Immature natural killer cell (primary cell): ENCODE measurements around the gene G2E3. TPM values are rescaled to one million over a fixed set of nuclear protein-coding genes. Genes with fewer than 3 reads are reported as not detected.
"Not testable (repeated sequence)": the region's sequence is repeated elsewhere in the genome, so short reads cannot be mapped to it uniquely, and the experiment has no call there.

Experiments
- DNase-seq, 3 donors: peaks; one replicate each; pipeline ENCODE4 v3.0.0; 2022; ENCODE audit warnings: mixed read lengths in 1 of 3
- H3K27ac Mint-ChIP-seq, 6 donors: one replicate each; pipeline ENCODE4 v1.8.0; 2020; ENCODE audit warnings: mixed read lengths in 6 of 6, mild to moderate bottlenecking in 5 of 6, inconsistent platforms in 4 of 6, moderate library complexity in 3 of 6
- H3K27me3 Mint-ChIP-seq, 3 donors: one replicate each; pipeline ENCODE4 v1.8.0; 2020 to 2021; ENCODE audit warnings: low read depth in 3 of 3, mild to moderate bottlenecking in 3 of 3, mixed read lengths in 3 of 3, moderate library complexity in 3 of 3, inconsistent platforms in 1 of 3
- H3K36me3 Mint-ChIP-seq, 3 donors: one replicate each; pipeline ENCODE4 v1.8.0; 2020; ENCODE audit warnings: mixed read lengths in 3 of 3, inconsistent platforms in 2 of 3, mild to moderate bottlenecking in 2 of 3
- H3K4me1 Mint-ChIP-seq, 2 donors: one replicate each; pipeline ENCODE4 v1.8.0; 2020; ENCODE audit warnings: inconsistent platforms in 2 of 2, mild to moderate bottlenecking in 2 of 2, mixed read lengths in 2 of 2, moderate library complexity in 1 of 2
- H3K4me3 Mint-ChIP-seq, 5 donors: one replicate each; pipeline ENCODE4 v1.8.0; 2020; ENCODE audit warnings: mild to moderate bottlenecking in 5 of 5, mixed read lengths in 5 of 5, inconsistent platforms in 3 of 5, moderate library complexity in 3 of 5
- H3K9me3 Mint-ChIP-seq, 6 donors: one replicate each; pipeline ENCODE4 v1.8.0; 2020; ENCODE audit warnings: mild to moderate bottlenecking in 6 of 6, mixed read lengths in 6 of 6, inconsistent platforms in 4 of 6, moderate library complexity in 3 of 6
- polyA plus RNA-seq, 3 donors: library from polyadenylated mRNA; unstranded; fragments of 300-500 nt; fragmentation: Illumina TruSeq; gene quantifications; one replicate each; pipeline ENCODE4 v1.2.3, GENCODE V29; 2021

G2E3 gene
- polyA plus RNA-seq, 3 donors from 2014 or later: 8.2 to 18.2 (median 12.8) TPM

- Mint-ChIP-seq H3K9me3 (no peaks in the 10 kb centered on the region), H3K27me3 (peaks cover 0 to 1% (median 0%) of the 10 kb centered on the region in 3 donors), H3K4me3 (no peak overlapping the region), H3K27ac (no peak overlapping the region), H3K4me1 (no peaks in the 10 kb centered on the region), H3K36me3 (peaks cover 14 to 18% (median 18%) of the 10 kb centered on the region in 3 donors)
- no peak for DNase-seq
Observed at GRCh38 chr14:30597504-30597903, 38.5 kb downstream of the G2E3 start.

GRCh38 chr14:30600922-30601918 lies 42.3 kb downstream of the G2E3 start:
- Mint-ChIP-seq H3K27me3 (peaks cover 0 to 1% (median 0%) of the 10 kb centered on the region in 3 donors), H3K4me3 (no peak overlapping the region), H3K36me3 (peaks cover 20 to 38% (median 21%) of the 10 kb centered on the region in 3 donors), H3K4me1 (no peaks in the 10 kb centered on the region), H3K27ac (peak overlapping the region in 1 of 6 donors; percentile 5), H3K9me3 (no peaks in the 10 kb centered on the region)
- DNase-seq: no peak

GRCh38 chr14:30603402-30603801 lies 44.4 kb downstream of the G2E3 start:
- no peak for DNase-seq
- Mint-ChIP-seq H3K27me3 (peaks cover 0 to 2% (median 1%) of the 10 kb centered on the region in 3 donors), H3K36me3 (peaks cover 18 to 41% (median 24%) of the 10 kb centered on the region in 3 donors), H3K27ac (no peak overlapping the region), H3K4me1 (no peaks in the 10 kb centered on the region), H3K4me3 (no peak overlapping the region), H3K9me3 (no peaks in the 10 kb centered on the region)

- H3K27me3 Mint-ChIP-seq, DNase-seq, H3K27ac Mint-ChIP-seq, H3K4me1 Mint-ChIP-seq, H3K9me3 Mint-ChIP-seq, H3K4me3 Mint-ChIP-seq: not testable (repeated sequence)
- H3K36me3 Mint-ChIP-seq: peaks cover 17 to 39% (median 23%) of the 10 kb centered on the region in 3 donors
Observed at GRCh38 chr14:30604696-30605095, 45.7 kb downstream of the G2E3 start.

DNA sequence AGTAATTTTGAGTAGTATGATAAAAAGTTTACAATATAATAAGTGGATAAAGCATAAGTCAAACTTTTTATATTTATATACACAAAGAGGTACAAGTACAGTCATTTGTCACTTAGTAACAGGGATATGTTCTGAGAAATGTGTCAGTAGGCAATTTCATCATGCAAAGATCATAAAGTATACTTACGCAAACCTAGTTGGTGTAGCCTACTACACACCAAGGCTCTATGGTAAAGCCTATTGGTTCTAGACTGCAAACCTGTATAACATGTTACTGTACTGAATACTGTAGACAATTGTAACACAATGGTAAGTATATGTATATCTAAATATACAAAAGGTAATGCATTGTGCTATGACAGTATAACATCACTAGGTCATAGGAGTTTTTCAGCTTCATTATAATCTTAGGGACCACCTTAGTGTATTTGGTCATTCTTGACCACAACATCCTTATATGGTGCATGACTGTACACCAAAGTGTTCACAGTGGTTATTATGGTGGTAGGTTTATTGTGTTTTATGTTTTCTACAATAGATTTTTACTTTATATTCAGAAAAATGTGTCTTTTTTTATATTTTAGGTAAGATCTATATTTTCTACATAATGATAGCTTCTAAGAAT lies 48.3 kb downstream of the G2E3 start:
- Mint-ChIP-seq H3K4me1 (no peaks in the 10 kb centered on the region), H3K27ac (no peak overlapping the region), H3K36me3 (peaks cover 6 to 26% (median 14%) of the 10 kb centered on the region in 3 donors), H3K27me3 (peaks cover 0 to 2% (median 0%) of the 10 kb centered on the region in 3 donors), H3K9me3 (no peaks in the 10 kb centered on the region), H3K4me3 (no peak overlapping the region)
- no peak for DNase-seq

DNA sequence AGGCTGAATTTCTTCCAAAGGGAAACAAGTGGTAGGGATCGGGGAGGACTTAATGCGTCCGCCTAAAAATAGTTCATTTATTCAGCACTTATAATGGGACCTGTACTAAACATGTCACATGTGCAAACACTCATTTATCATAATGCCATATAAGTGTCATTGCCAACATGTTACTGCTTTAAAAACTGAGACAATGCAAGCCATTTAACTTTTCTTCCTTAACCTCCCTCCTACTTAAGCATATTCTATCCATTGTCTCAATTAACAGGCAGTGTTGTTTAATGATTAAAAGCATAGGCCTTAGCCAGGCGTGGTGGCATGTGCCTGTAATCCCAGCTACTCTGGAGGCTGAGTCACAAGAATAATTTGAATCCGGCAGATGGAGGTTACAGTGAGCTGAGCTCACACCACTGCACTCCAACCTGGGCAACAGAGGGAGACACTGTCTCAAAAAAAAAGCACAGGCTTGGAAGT lies 49.6 kb downstream of the G2E3 start:
- peaks cover 10 to 23% (median 14%) of the 10 kb centered on the region in 3 donors for H3K36me3 Mint-ChIP-seq
- H3K4me3 Mint-ChIP-seq: no peak overlapping the region
- H3K9me3 Mint-ChIP-seq: no peaks in the 10 kb centered on the region
- H3K27ac Mint-ChIP-seq: peak overlapping the region in 3 of 6 donors; percentile 9 to 79 (median 43)
- H3K27me3 Mint-ChIP-seq: peaks cover 0 to 2% (median 0%) of the 10 kb centered on the region in 3 donors
- H3K4me1 Mint-ChIP-seq: no peaks in the 10 kb centered on the region
- DNase-seq: no peak

- Mint-ChIP-seq H3K4me3 (no peak overlapping the region), H3K4me1 (no peaks in the 10 kb centered on the region), H3K27ac (peak overlapping the region in 1 of 6 donors; percentile 27), H3K9me3 (no peaks in the 10 kb centered on the region), H3K36me3 (peaks cover 7 to 15% (median 12%) of the 10 kb centered on the region in 3 donors), H3K27me3 (peaks cover 0 to 2% (median 0%) of the 10 kb centered on the region in 3 donors)
- peak in 1 of 3 donors; percentile 8 for DNase-seq
Observed at GRCh38 chr14:30610787-30611343, 51.9 kb downstream of the G2E3 start.

DNA sequence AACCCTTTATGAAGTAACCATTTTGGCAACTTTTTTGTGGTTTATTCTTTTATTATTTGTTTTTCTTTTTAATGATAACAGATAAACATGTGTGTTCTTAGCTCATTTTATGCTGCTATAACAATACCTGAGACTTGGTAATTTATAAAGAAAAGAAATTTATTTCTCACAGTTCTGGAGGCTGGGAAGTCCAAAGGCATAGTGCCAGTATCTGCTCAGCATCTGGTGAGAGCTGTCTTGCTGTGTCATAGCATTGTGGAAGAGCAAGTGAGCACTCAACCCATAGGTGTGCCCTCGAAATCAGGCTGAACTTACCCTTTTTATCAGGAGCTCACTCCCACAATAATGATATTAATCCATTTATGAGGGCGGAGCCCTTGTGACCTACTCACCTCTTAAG lies 55.2 kb downstream of the G2E3 start:
- H3K4me3 Mint-ChIP-seq: no peak overlapping the region
- no peaks in the 10 kb centered on the region for H3K4me1 Mint-ChIP-seq
- H3K36me3 Mint-ChIP-seq: peaks cover 11 to 16% (median 12%) of the 10 kb centered on the region in 3 donors
- no peak for DNase-seq
- no peak overlapping the region for H3K27ac Mint-ChIP-seq
- no peaks in the 10 kb centered on the region for H3K9me3 Mint-ChIP-seq
- no peaks in the 10 kb centered on the region for H3K27me3 Mint-ChIP-seq

- Mint-ChIP-seq H3K4me3 (peak overlapping the region; percentile 19 to 80 (median 41)), H3K27me3 (peaks cover 0 to 9% (median 2%) of the 10 kb centered on the region in 3 donors), H3K27ac (peak overlapping the region in 5 of 6 donors; percentile 13 to 90 (median 36)), H3K9me3 (no peaks in the 10 kb centered on the region), H3K4me1 (peaks cover 35 to 44% of the 10 kb centered on the region in 2 donors), H3K36me3 (peaks cover 5 to 8% (median 5%) of the 10 kb centered on the region in 3 donors)
- no peak for DNase-seq
Observed at GRCh38 chr14:30620178-30620577, 61.2 kb downstream of the G2E3 start.

DNA sequence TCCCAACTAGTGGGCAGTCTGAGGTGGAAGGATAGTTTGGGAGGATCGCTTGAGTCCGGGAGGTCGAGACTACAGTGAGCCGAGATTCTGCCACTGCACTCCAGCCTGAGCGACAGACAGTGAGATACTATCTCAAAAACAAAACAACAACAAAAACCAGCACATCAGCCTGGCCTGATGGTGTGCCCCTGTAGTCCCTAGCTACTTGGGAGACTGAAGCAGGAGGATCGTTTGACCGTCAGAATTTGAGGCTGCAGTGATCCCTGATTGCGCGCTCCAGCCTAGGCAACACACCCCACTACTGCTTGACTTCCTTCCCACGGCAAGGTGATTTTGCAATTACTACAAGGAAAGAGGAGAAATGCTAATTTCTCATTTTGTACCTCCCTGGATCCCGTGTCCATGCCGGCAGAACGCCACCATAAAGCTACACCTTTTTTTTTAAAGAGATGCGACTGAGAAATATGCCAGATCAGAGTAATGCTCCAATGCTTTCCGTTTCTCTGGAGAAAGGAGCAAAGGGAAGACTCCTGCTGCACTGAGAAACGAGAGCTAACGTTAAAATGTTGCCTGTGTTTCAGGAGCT lies 62.5 kb downstream of the G2E3 start:
- H3K4me3 Mint-ChIP-seq: peak overlapping the region; percentile 93 to 99 (median 97)
- peaks cover 0 to 3% (median 0%) of the 10 kb centered on the region in 3 donors for H3K36me3 Mint-ChIP-seq
- peaks cover 37 to 51% of the 10 kb centered on the region in 2 donors for H3K4me1 Mint-ChIP-seq
- no peaks in the 10 kb centered on the region for H3K9me3 Mint-ChIP-seq
- DNase-seq: peak; percentile 15 to 22 (median 22)
- peaks cover 0 to 9% (median 2%) of the 10 kb centered on the region in 3 donors for H3K27me3 Mint-ChIP-seq
- peak overlapping the region; percentile 94 to 99 (median 97) for H3K27ac Mint-ChIP-seq

GRCh38 chr14:30621940-30622830 lies 63.2 kb downstream of the G2E3 start, which contains the start of gene SCFD1:
SCFD1 (plus strand) TSS chr14:30622319; CDS start chr14:30622339, 20 bp downstream.
- Mint-ChIP-seq H3K4me3 (peak within 1 kb of the TSS; percentile 93 to 99 (median 97)), H3K9me3 (no peaks in the 10 kb centered on the region), H3K27ac (peak within 1 kb of the TSS; percentile 94 to 99 (median 97)), H3K36me3 (peaks cover 0 to 3% (median 0%) of the 10 kb centered on the region in 3 donors), H3K4me1 (peaks cover 40 to 58% of the 10 kb centered on the region in 2 donors), H3K27me3 (peaks cover 0 to 9% (median 2%) of the 10 kb centered on the region in 3 donors)
- peak; percentile 87 to 88 (median 87) for DNase-seq

DNA sequence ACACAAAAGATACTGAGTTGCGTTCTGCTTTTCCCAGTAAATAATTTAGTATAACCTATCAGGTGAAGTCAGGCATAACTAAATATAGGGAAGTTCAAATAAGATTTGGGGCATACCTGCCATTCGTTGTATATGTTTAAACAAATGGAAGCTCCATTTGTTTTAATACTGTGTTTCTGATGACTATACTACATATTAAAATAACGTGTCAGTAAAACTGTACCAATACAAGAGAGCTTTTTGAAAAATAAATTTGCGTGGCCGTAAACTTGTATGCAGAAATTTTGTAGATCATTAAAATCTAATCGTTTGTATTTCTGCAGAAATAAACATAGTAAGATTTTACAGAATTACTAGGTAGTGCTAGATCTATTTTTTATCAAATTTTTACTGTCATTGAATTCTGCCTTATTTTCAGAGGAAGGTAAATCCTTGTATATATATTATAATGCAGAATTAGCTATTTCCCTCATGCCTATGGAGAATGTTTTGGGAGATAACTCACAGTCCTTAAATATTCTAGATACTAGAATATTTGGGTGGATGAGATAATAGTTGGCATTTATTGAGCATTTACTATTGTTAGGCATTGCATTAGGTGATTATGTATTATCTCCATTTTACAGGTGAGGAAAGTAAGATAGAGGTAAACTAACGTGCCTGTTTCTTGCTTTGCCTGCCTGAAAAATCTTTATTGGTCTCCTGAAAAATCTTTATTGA lies 64.6 kb downstream of the G2E3 start:
- no peaks in the 10 kb centered on the region for H3K9me3 Mint-ChIP-seq
- peaks cover 51 to 71% of the 10 kb centered on the region in 2 donors for H3K4me1 Mint-ChIP-seq
- H3K36me3 Mint-ChIP-seq: peaks cover 0 to 9% (median 4%) of the 10 kb centered on the region in 3 donors
- peak overlapping the region in 4 of 6 donors; percentile 51 to 96 (median 85) for H3K27ac Mint-ChIP-seq
- peak overlapping the region; percentile 93 to 99 (median 97) for H3K4me3 Mint-ChIP-seq
- H3K27me3 Mint-ChIP-seq: peaks cover 0 to 9% (median 2%) of the 10 kb centered on the region in 3 donors
- no peak for DNase-seq
